GM23338 (cell line): Measurements from ENCODE around the gene TUBGCP2. TPM values are rescaled to one million over a fixed set of nuclear protein-coding genes. Genes with fewer than 3 reads are reported as not detected.

Source experiments
- ATAC-seq: fragments of 200-7000 bp; cut with Tn5 transposase; 3 replicates; pipeline ENCODE4 v1.9.1; 2020
- DNase-seq: peaks from one replicate; pipeline ENCODE4 v3.0.0-alpha.2; 2015; ENCODE audit warnings: low spot score
- H2AFZ ChIP-seq: fragments of 200-600 bp; sonication (generic); 2 replicates; pipeline ENCODE4 v1.8.0; 2016; ENCODE audit warnings: antibody characterized with exemption, mild to moderate bottlenecking, moderate library complexity
- H3F3A ChIP-seq: fragments of 200-600 bp; sonication (generic); replicated peaks from 2 replicates; pipeline ENCODE4 v1.8.0; 2017; ENCODE audit warnings: antibody characterized with exemption, mixed run types, low read depth
- H3K27ac ChIP-seq: fragments of 200-600 bp; sonication (generic); 2 replicates; pipeline ENCODE4 v1.6.1; 2016; ENCODE audit warnings: low read depth
- H3K27me3 ChIP-seq: fragments of 200-600 bp; sonication (generic); 2 replicates; pipeline ENCODE4 v1.8.0; 2016; ENCODE audit warnings: mild to moderate bottlenecking, mixed run types, moderate library complexity; ENCODE audit not compliant: insufficient read depth
- H3K36me3 ChIP-seq: fragments of 200-600 bp; sonication (generic); 2 replicates; pipeline ENCODE4 v1.8.0; 2016; ENCODE audit warnings: mild to moderate bottlenecking; ENCODE audit not compliant: insufficient read depth
- H3K4me1 ChIP-seq: fragments of 200-600 bp; sonication (generic); 2 replicates; pipeline ENCODE4 v1.8.0; 2016; ENCODE audit warnings: mild to moderate bottlenecking, moderate library complexity; ENCODE audit not compliant: insufficient read depth
- H3K4me2 ChIP-seq: fragments of 200-600 bp; sonication (generic); 2 replicates; pipeline ENCODE4 v1.7.1; 2017; ENCODE audit warnings: mixed run types
- H3K4me3 ChIP-seq: fragments of 200-600 bp; sonication (generic); 2 replicates; pipeline ENCODE4 v1.6.1; 2016; ENCODE audit warnings: mixed run types
- H3K79me2 ChIP-seq: fragments of 200-600 bp; sonication (generic); replicated peaks from 2 replicates; pipeline ENCODE4 v1.8.0; 2017; ENCODE audit warnings: mild to moderate bottlenecking; ENCODE audit not compliant: insufficient read depth
- H3K9me2 ChIP-seq: fragments of 200-600 bp; sonication (generic); 2 replicates; pipeline ENCODE4 v1.8.0; 2017; ENCODE audit not compliant: insufficient read depth
- H4K20me1 ChIP-seq: fragments of 200-600 bp; sonication (generic); replicated peaks from 2 replicates; pipeline ENCODE4 v1.8.0; 2017; ENCODE audit warnings: mild to moderate bottlenecking; ENCODE audit not compliant: insufficient read depth
- H3K27ac Mint-ChIP-seq: 2 replicates; pipeline ENCODE4 v1.8.0; 2020; ENCODE audit warnings: inconsistent platforms, mild to moderate bottlenecking, moderate library complexity, mixed read lengths
- H3K27me3 Mint-ChIP-seq: 3 replicates; pipeline ENCODE4 v1.8.0; 2022; ENCODE audit warnings: low read depth, mild to moderate bottlenecking, moderate library complexity, mixed read lengths, inconsistent platforms; ENCODE audit not compliant: insufficient read depth, poor library complexity
- H3K36me3 Mint-ChIP-seq: 3 replicates; pipeline ENCODE4 v1.8.0; 2021; ENCODE audit warnings: low read depth, mild to moderate bottlenecking, inconsistent platforms, moderate library complexity, mixed read lengths
- H3K4me1 Mint-ChIP-seq: 3 replicates; pipeline ENCODE4 v1.8.0; 2020; ENCODE audit warnings: mild to moderate bottlenecking, inconsistent platforms, mixed read lengths
- H3K4me3 Mint-ChIP-seq: 3 replicates; pipeline ENCODE4 v1.8.0; 2021; ENCODE audit warnings: moderate library complexity, mild to moderate bottlenecking, inconsistent platforms, mixed read lengths
- H3K9me3 Mint-ChIP-seq: 3 replicates; pipeline ENCODE4 v1.8.0; 2020; ENCODE audit warnings: moderate library complexity, mild to moderate bottlenecking, inconsistent platforms, mixed read lengths
- CREB1 ChIP-seq: fragments of 250-450 bp; sonication (Bioruptor Pico); IDR thresholded peaks from 2 replicates; pipeline ENCODE4 v1.5.0; 2020; ENCODE audit warnings: low read depth, mild to moderate bottlenecking, moderate library complexity
- EZH2 ChIP-seq: fragments of 200-600 bp; sonication (generic); IDR thresholded peaks from one replicate; pipeline ENCODE4 v1.8.0; 2017; ENCODE audit warnings: antibody characterized with exemption, mild to moderate bottlenecking, low read depth; ENCODE audit not compliant: unreplicated experiment
- STAT1 ChIP-seq: IDR thresholded peaks from one replicate; pipeline ENCODE4 v1.6.1; 2016; ENCODE audit warnings: antibody characterized with exemption; ENCODE audit not compliant: unreplicated experiment
- ZNF331 ChIP-seq: fragments of 250-450 bp; sonication (Bioruptor Pico); IDR thresholded peaks from 2 replicates; pipeline ENCODE4 v1.5.0; 2020; ENCODE audit warnings: low read depth, mild to moderate bottlenecking, moderate library complexity
- polyA plus RNA-seq: library from polyadenylated mRNA; unstranded; fragments of >200 nt; fragmentation: Nextera tagmentation; extraction: Ambion mirVana; gene quantifications from 2 replicates; pipeline ENCODE4 v1.2.1, GENCODE V29; 2016
- total RNA-seq: library from RNA; depleted of rRNA; stranded (reverse); fragments of >200 nt; shearing (Covaris generic); gene quantifications from 2 replicates; pipeline ENCODE4 v1.2.3, GENCODE V29; 2014
- TF ChIP-seq, protein P1 (sequence below): IDR thresholded peaks from one replicate; pipeline ENCODE4 v1.6.1; 2018; ENCODE audit warnings: antibody characterized with exemption; ENCODE audit not compliant: unreplicated experiment
- TF ChIP-seq, protein P2 (sequence below), 2 experiments: fragments of 200-600 bp in 1 of 2; sonication (generic) in 1 of 2; conservative IDR thresholded peaks; 2 replicates each; pipeline versions ENCODE4 v1.5.1 to v1.6.1; 2016 to 2017; ENCODE audit warnings: antibody characterized with exemption in 2 of 2, low read depth in 2 of 2, mild to moderate bottlenecking in 2 of 2, moderate library complexity in 1 of 2

The TUBGCP2 gene
- total and polyA plus RNA-seq, 2 experiments from 2014 or later = 59.6 to 67.7 TPM

DNA sequence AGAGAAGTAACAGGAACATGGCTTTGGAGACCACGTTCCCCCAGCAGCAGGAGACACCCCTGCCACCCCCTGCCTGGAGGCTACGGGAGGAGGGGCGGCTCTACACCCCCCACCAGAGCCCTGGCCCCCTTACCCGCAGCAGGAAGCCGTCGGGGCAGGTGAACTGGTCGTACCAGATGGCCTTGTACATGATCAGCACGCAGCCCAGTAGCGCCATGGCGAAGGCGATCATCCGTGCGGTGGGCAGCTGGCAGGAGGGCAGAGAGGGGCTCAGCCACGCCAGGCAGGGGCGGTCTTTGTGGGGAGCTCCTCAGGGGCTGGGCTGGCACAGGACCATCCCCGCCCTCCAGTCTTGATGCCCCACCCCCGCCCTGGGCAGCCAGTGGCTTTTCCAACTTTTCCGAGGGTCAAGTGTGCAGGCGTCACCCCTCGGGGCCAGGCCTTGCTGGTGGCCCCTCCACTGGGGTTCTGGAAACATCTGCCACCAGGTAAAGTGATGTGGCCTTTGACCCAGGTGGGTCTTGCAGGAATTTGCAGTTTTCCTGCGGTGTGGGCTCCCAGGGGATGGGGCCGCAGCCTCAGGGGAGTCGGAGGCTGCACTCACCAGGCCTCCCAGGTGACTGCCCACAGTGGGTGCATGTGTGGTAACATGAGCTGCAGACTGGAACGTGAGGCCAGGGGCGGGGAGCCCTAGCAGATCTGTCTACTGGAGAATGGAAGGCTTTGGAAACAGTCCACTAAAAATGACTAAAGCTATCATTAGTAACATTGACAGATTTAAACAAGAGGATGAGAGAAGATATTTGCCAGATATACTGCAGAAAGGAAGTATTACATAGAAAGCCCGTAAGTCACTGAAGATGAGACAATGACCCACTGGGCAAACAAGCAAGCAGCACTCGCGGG lies 18.3 kb upstream of the TUBGCP2 start:
- no peaks in the 10 kb centered on the region for H3K36me3 ChIP-seq
- H3K9me2 ChIP-seq = no peaks in the 10 kb centered on the region
- Mint-ChIP-seq H3K27ac (no peak overlapping the region), H3K4me3 (peak overlapping the region; percentile 66; the same call in 1 of the 3 replicates), H3K27me3 (peaks cover 61% of the 10 kb centered on the region), H3K4me1 (peaks cover 19% of the 10 kb centered on the region), H3K9me3 (peaks cover 2% of the 10 kb centered on the region; the same call in 2 of the 3 replicates), H3K36me3 (no peaks in the 10 kb centered on the region; the same call in 2 of the 3 replicates)
- H3K4me1 ChIP-seq = peaks cover 17% of the 10 kb centered on the region
- no peak overlapping the region for H2AFZ ChIP-seq
- DNase-seq = no peak
- H3K27me3 ChIP-seq = peaks cover 68% of the 10 kb centered on the region
- TF ChIP-seq ZNF331 (CRISPR knock-in tag) = no peak
- TF ChIP-seq STAT1 = no peak
- TF ChIP-seq CREB1 = no peak
- no peaks in the 10 kb centered on the region for H3K79me2 ChIP-seq
- no peak for ATAC-seq
- H3K4me3 ChIP-seq = 0 out of 2 replicates have a peak overlapping the region, but pooled peaks have one; percentile 68
- peak overlapping the region; percentile 87; the same call in 1 of the 2 replicates for H3K4me2 ChIP-seq
- H3F3A ChIP-seq = 0 out of 2 replicates have a peak, but pooled peaks cover 11% of the 10 kb centered on the region
- no peak overlapping the region for H3K27ac ChIP-seq
- H4K20me1 ChIP-seq = no peaks in the 10 kb centered on the region

DNA sequence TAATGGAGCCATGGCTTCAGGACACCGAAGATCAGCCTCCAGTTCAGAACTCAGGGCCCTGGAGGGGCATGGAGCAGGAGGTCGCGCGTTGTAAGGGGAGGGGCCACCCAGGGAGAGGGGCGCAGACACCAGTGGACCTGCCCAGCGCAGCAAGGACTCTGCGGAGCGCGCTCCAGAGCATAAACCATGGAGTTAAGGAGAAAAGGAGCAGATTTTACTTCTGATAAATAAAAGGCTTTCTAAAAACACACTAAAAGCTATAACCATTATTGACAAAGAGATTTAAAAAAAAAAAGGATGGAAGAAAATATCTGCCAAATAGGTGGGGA lies 17.5 kb upstream of the TUBGCP2 start:
- Histone ChIP-seq H3K27ac (no peak overlapping the region), H2AFZ (peak overlapping the region; percentile 95)

DNA sequence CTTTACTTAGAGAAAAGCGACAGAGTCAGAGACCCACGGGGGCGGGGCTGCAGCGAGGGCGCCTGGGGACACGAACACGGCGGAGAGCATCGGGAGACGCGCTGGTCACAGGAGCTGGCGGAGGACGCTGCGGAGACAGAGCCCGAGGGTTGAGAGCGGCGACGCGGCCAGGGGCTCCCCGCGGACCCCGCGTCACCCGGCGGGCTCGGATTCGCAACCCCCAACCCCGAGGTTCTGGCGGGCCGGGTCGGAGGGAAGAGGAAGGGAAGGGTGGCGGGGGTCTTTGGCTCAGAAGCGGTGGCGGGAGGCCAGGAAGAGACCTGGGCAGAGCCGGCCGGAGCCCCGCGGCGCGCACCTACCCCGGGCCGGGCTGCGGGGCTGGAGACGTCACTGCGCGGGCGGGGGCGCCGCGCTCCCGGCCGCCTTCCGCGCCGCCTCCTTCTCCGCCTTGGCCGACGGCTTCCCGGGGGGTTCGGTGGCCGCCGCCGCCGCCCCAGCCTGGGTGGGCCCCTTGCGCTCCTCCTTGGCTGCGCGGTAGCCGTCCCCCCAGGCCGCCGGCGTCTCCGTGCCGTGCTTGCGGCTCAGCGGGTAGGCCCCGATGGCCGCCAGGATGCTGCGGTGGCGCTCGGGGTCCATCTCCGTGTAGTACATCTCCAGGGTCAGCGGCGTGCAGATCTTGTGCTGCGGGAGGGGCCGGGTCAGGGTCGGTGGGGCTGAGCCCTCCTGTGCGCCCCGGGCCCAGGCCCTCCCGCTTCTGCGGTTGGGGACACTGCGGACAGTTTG lies 17.0 kb upstream of the TUBGCP2 start:
- Histone ChIP-seq H3K27ac (no peak overlapping the region), H3K9me2 (no peaks in the 10 kb centered on the region), H3F3A (0 out of 2 replicates have a peak, but pooled peaks cover 11% of the 10 kb centered on the region), H3K4me2 (peak overlapping the region; percentile 87), H2AFZ (peak overlapping the region; percentile 95), H4K20me1 (no peaks in the 10 kb centered on the region), H3K79me2 (no peaks in the 10 kb centered on the region), H3K36me3 (no peaks in the 10 kb centered on the region), H3K27me3 (peaks cover 55% of the 10 kb centered on the region), H3K4me3 (peak overlapping the region; percentile 68), H3K4me1 (peaks cover 17% of the 10 kb centered on the region)
- H3K4me1 Mint-ChIP-seq = peaks cover 19% of the 10 kb centered on the region
- ATAC-seq (peak; percentile 14), DNase-seq (peak; percentile 47)
- TF ChIP-seq EZH2 (peak; percentile 63), CREB1 (peak; percentile 21; the same call in 1 of the 2 replicates)
- TF ChIP-seq, protein P1, sequence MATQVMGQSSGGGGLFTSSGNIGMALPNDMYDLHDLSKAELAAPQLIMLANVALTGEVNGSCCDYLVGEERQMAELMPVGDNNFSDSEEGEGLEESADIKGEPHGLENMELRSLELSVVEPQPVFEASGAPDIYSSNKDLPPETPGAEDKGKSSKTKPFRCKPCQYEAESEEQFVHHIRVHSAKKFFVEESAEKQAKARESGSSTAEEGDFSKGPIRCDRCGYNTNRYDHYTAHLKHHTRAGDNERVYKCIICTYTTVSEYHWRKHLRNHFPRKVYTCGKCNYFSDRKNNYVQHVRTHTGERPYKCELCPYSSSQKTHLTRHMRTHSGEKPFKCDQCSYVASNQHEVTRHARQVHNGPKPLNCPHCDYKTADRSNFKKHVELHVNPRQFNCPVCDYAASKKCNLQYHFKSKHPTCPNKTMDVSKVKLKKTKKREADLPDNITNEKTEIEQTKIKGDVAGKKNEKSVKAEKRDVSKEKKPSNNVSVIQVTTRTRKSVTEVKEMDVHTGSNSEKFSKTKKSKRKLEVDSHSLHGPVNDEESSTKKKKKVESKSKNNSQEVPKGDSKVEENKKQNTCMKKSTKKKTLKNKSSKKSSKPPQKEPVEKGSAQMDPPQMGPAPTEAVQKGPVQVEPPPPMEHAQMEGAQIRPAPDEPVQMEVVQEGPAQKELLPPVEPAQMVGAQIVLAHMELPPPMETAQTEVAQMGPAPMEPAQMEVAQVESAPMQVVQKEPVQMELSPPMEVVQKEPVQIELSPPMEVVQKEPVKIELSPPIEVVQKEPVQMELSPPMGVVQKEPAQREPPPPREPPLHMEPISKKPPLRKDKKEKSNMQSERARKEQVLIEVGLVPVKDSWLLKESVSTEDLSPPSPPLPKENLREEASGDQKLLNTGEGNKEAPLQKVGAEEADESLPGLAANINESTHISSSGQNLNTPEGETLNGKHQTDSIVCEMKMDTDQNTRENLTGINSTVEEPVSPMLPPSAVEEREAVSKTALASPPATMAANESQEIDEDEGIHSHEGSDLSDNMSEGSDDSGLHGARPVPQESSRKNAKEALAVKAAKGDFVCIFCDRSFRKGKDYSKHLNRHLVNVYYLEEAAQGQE = no peak
- TF ChIP-seq, protein P2, sequence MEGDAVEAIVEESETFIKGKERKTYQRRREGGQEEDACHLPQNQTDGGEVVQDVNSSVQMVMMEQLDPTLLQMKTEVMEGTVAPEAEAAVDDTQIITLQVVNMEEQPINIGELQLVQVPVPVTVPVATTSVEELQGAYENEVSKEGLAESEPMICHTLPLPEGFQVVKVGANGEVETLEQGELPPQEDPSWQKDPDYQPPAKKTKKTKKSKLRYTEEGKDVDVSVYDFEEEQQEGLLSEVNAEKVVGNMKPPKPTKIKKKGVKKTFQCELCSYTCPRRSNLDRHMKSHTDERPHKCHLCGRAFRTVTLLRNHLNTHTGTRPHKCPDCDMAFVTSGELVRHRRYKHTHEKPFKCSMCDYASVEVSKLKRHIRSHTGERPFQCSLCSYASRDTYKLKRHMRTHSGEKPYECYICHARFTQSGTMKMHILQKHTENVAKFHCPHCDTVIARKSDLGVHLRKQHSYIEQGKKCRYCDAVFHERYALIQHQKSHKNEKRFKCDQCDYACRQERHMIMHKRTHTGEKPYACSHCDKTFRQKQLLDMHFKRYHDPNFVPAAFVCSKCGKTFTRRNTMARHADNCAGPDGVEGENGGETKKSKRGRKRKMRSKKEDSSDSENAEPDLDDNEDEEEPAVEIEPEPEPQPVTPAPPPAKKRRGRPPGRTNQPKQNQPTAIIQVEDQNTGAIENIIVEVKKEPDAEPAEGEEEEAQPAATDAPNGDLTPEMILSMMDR (conservative IDR thresholded peaks at IDR 0.05; ENCODE audit: low read depth in 2 of 2) = no peak
- H3K4me3 Mint-ChIP-seq = peak overlapping the region; percentile 72
- peaks cover 2% of the 10 kb centered on the region; the same call in 2 of the 3 replicates for H3K9me3 Mint-ChIP-seq
- no peaks in the 10 kb centered on the region; the same call in 2 of the 3 replicates for H3K36me3 Mint-ChIP-seq
- H3K27me3 Mint-ChIP-seq = peaks cover 49% of the 10 kb centered on the region
- H3K27ac Mint-ChIP-seq = no peak overlapping the region

More for the DNA sequence above, 17.5 kb upstream of the TUBGCP2 start:
- TF ChIP-seq STAT1 (no peak), EZH2 (peak; percentile 37)
- no peaks in the 10 kb centered on the region for H3K9me2 ChIP-seq
- H3K4me1 ChIP-seq = peaks cover 17% of the 10 kb centered on the region
- Mint-ChIP-seq H3K36me3 (no peaks in the 10 kb centered on the region; the same call in 2 of the 3 replicates), H3K27me3 (peaks cover 53% of the 10 kb centered on the region), H3K4me1 (peaks cover 19% of the 10 kb centered on the region), H3K27ac (no peak overlapping the region), H3K4me3 (peak overlapping the region; percentile 66), H3K9me3 (peaks cover 2% of the 10 kb centered on the region; the same call in 2 of the 3 replicates)
- H3F3A ChIP-seq = 0 out of 2 replicates have a peak, but pooled peaks cover 11% of the 10 kb centered on the region
- ATAC-seq (no peak), DNase-seq (no peak)
- no peaks in the 10 kb centered on the region for H4K20me1 ChIP-seq
- H3K27me3 ChIP-seq = peaks cover 60% of the 10 kb centered on the region
- H3K79me2 ChIP-seq = no peaks in the 10 kb centered on the region
- no peaks in the 10 kb centered on the region for H3K36me3 ChIP-seq
- peak overlapping the region; percentile 87 for H3K4me2 ChIP-seq
- peak overlapping the region; percentile 68 for H3K4me3 ChIP-seq
